Ectodermal cell (in vitro differentiated cells): ENCODE measurements around the gene LIX1L.

Experiments
- H3K27ac ChIP-seq: 2 replicates; pipeline ENCODE4 v1.7.0; 2013; ENCODE audit warnings: mild to moderate bottlenecking, low read depth, low read length; ENCODE audit not compliant: insufficient read depth, poor library complexity, severe bottlenecking
- H3K27me3 ChIP-seq: 2 replicates; pipeline ENCODE4 v1.7.0; 2013; ENCODE audit warnings: mild to moderate bottlenecking, low read length; ENCODE audit not compliant: insufficient read depth, control insufficient read depth, poor library complexity, severe bottlenecking
- H3K36me3 ChIP-seq: one replicate; pipeline ENCODE4 v1.7.0; 2013; ENCODE audit warnings: low read length; ENCODE audit not compliant: control insufficient read depth, insufficient read depth
- H3K4me1 ChIP-seq: one replicate; pipeline ENCODE4 v1.7.0; 2013; ENCODE audit warnings: low read length; ENCODE audit not compliant: control insufficient read depth, insufficient read depth
- H3K4me3 ChIP-seq: 2 replicates; pipeline ENCODE4 v1.7.0; 2013; ENCODE audit warnings: low read depth, low read length, control low read depth; ENCODE audit not compliant: insufficient read depth
- H3K9me3 ChIP-seq: 2 replicates; pipeline ENCODE4 v1.7.0; 2013; ENCODE audit warnings: mild to moderate bottlenecking, low read length, moderate library complexity; ENCODE audit not compliant: control insufficient read depth
- WGBS, 2 experiments: methylation state at CpG; one replicate each; pipeline ENCODE4 v1.1.7; 2013; ENCODE audit warnings: missing lambda C conversion rate in 2 of 2; 5-methylcytosine and 5-hydroxymethylcytosine counted together

The LIX1L gene

DNA sequence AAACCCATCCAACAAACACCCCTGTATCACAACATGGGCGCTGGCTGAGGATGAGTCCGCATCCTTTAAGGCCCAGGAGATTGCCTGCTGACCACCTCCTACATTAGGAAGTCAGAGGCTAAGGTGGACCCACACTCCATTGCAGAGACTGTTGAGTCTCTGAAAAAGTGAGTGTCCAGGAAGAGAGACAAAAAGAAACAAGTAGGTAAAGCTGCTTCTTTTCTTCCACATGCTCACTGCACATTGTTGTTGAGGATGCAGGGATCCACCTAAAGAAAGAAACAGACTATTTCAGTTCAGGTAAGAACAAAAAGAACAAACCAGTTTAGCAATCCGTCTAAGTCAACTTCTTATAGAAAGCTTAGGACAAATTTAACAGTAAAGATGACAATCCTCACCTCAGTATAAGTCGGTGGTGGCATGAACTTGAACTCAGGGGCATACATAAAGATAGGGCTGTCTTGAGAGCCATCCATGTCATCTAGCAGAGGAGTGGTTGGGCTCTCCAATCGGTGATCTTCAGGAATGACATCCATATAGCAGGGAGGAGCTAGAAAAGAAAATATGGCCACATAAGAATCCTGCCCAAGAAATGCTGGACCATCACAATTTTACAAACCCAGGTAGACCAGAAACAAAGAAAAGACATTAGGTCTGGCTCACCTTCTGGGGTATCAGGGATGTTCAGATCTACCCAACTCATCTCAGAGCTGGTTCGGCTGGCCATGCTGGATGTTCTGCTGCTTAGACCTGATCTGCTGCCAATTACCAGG, 36.0 kb upstream of the LIX1L start:
- WGBS, 2 experiments = 94 to 97% methylated on average over 6 of the region's 6 CpGs
- peaks cover 15% of the 10 kb centered on the region for H3K4me1 ChIP-seq
- no peak overlapping the region for H3K27ac ChIP-seq
- H3K36me3 ChIP-seq = peaks cover 24% of the 10 kb centered on the region
- no peaks in the 10 kb centered on the region for H3K9me3 ChIP-seq
- H3K27me3 ChIP-seq = no peaks in the 10 kb centered on the region
- peak overlapping the region; percentile 97 for H3K4me3 ChIP-seq

GRCh38 chr1:145992958-145993617, 35.3 kb upstream of the LIX1L start:
- Histone ChIP-seq H3K4me1 (peaks cover 15% of the 10 kb centered on the region), H3K4me3 (peak overlapping the region; percentile 97), H3K36me3 (peaks cover 24% of the 10 kb centered on the region), H3K27me3 (no peaks in the 10 kb centered on the region), H3K27ac (no peak overlapping the region), H3K9me3 (no peaks in the 10 kb centered on the region)
- WGBS, 2 experiments = 95 to 96% methylated on average over 5 of the region's 5 CpGs

- Histone ChIP-seq H3K4me3 (no peak overlapping the region), H3K36me3 (peaks cover 24% of the 10 kb centered on the region), H3K27ac (no peak overlapping the region), H3K27me3 (no peaks in the 10 kb centered on the region), H3K9me3 (no peaks in the 10 kb centered on the region), H3K4me1 (peaks cover 12% of the 10 kb centered on the region)
- WGBS, 2 experiments = 90 to 100% methylated on average over 1 of the region's 1 CpG
Measured at GRCh38 chr1:145992502-145992936, 34.7 kb upstream of the LIX1L start.

DNA sequence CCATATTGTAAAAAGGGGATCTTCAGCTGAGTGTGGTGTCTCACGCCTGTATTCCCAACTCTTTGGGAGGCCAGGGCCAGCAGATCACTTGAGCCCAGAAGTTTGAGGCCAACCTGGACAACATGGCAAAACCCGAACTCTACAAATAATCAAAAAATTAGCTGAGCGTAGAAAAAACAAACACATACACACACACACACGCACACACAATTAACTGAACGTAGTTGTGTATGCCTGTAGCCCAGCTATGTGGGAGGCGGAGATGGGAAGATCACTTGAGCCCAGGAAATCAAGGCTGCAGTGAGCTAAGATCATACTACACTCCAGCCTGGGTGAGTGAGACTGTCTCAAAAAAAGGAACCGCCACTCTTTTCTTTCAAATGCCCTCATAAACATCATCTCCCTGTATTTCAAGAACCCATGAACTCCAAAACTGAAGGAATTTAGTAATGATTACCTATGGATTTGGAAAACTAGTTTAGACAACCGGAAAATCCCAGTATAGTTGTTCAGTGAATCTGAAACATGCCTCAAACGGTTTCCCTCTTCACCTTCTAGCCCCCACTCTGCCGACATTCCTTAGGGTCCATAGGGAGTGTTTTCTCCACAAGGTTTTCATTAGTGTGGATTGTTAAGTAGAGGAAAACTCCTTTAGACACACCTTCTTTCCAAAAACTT, 34.1 kb upstream of the LIX1L start:
- peaks cover 24% of the 10 kb centered on the region for H3K36me3 ChIP-seq
- 91 to 93% methylated on average over 8 to 10 of the region's 10 CpGs for WGBS, 2 experiments
- H3K27ac ChIP-seq = no peak overlapping the region
- no peak overlapping the region for H3K4me3 ChIP-seq
- no peaks in the 10 kb centered on the region for H3K9me3 ChIP-seq
- H3K4me1 ChIP-seq = peaks cover 8% of the 10 kb centered on the region
- no peaks in the 10 kb centered on the region for H3K27me3 ChIP-seq

DNA sequence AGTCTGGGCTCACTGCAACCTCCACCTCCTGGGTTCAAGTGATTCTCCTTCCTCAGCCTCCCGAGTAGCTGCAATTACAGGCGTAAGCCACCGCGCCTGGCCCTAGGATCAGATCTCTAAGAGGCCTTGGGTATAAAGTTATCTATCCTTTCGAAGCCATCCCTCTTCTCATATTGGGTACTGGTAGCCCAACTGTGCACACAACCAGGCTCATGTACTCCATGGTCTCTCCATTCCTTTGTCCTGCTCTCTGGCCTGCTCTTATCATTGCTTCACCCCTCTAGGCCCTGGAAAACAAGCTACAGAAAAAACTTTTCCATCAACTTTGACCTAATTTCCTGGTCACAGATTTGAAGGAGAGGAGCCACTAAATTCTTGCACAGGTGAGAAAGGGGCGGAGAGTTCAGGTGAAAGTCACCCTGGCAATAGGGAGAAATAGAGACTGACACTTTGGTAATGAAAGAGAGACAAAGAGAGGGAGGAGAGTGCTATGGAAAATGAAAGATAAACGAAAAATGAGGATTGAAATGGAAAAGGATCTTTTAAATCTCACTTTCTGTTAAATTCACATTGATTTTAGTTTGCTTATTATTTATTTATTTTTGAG, 32.5 kb upstream of the LIX1L start:
- Histone ChIP-seq H3K27ac (peak overlapping the region; percentile 29), H3K4me3 (no peak overlapping the region), H3K27me3 (no peaks in the 10 kb centered on the region), H3K9me3 (no peaks in the 10 kb centered on the region), H3K36me3 (peaks cover 24% of the 10 kb centered on the region), H3K4me1 (peaks cover 16% of the 10 kb centered on the region)
- WGBS, 2 experiments = 92 to 93% methylated on average over 7 of the region's 7 CpGs

DNA sequence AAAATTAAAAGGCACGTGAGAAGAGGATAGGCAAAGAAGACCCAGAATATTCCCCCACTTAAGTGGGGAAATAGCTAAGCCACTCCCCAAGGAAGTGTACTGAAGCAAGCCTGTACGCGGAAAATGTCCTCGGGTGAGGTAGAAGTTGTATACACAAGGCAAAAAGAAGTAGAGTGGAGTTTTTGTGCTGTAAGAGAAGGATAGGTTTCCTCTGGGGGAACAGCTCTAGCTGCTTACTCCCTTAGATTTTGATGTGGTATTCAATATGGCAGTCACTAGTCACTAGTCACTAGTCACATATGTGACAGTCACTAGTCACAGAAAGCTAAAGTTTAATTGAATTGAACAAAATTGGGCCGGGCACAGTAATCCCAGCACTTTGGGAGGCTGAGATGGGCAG, 31.0 kb upstream of the LIX1L start:
- WGBS, 2 experiments = 92 to 95% methylated on average over 5 of the region's 5 CpGs
- Histone ChIP-seq H3K4me3 (no peak overlapping the region), H3K4me1 (peaks cover 18% of the 10 kb centered on the region), H3K27me3 (no peaks in the 10 kb centered on the region), H3K27ac (no peak overlapping the region), H3K9me3 (no peaks in the 10 kb centered on the region), H3K36me3 (peaks cover 9% of the 10 kb centered on the region)

GRCh38 chr1:145987926-145988325, 30.1 kb upstream of the LIX1L start:
- Histone ChIP-seq H3K4me3 (no peak overlapping the region), H3K27me3 (no peaks in the 10 kb centered on the region), H3K27ac (no peak overlapping the region), H3K36me3 (peaks cover under 1% of the 10 kb centered on the region), H3K4me1 (peaks cover 13% of the 10 kb centered on the region), H3K9me3 (no peaks in the 10 kb centered on the region)
- 93 to 96% methylated on average over 1 of the region's 1 CpG for WGBS, 2 experiments

DNA sequence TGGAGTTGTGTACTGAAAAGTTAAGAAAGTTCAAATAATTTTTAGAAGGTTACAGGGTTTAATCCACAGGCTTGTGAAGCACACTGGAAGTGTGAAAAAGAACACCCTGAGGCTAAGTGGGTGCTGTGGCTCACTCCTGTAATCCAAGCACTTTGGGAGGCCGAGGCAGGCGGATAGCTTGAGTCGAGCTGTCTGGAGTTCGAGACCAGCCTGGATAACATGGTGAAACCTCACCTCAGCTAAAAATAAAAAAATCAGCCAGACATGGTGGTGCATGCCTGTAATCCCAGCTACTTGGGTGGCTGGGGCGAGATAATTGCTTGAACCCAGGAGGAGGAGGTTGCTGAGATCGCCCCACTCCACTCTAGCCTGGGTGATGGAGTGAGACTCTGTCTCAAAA, 28.7 kb upstream of the LIX1L start:
- H3K27ac ChIP-seq = no peak overlapping the region
- H3K4me3 ChIP-seq = no peak overlapping the region
- no peaks in the 10 kb centered on the region for H3K36me3 ChIP-seq
- H3K4me1 ChIP-seq = peaks cover 13% of the 10 kb centered on the region
- H3K27me3 ChIP-seq = no peaks in the 10 kb centered on the region
- whole genome bisulfite sequencing, 2 experiments = 89 to 96% methylated on average over 6 of the region's 6 CpGs
- H3K9me3 ChIP-seq = no peaks in the 10 kb centered on the region

DNA sequence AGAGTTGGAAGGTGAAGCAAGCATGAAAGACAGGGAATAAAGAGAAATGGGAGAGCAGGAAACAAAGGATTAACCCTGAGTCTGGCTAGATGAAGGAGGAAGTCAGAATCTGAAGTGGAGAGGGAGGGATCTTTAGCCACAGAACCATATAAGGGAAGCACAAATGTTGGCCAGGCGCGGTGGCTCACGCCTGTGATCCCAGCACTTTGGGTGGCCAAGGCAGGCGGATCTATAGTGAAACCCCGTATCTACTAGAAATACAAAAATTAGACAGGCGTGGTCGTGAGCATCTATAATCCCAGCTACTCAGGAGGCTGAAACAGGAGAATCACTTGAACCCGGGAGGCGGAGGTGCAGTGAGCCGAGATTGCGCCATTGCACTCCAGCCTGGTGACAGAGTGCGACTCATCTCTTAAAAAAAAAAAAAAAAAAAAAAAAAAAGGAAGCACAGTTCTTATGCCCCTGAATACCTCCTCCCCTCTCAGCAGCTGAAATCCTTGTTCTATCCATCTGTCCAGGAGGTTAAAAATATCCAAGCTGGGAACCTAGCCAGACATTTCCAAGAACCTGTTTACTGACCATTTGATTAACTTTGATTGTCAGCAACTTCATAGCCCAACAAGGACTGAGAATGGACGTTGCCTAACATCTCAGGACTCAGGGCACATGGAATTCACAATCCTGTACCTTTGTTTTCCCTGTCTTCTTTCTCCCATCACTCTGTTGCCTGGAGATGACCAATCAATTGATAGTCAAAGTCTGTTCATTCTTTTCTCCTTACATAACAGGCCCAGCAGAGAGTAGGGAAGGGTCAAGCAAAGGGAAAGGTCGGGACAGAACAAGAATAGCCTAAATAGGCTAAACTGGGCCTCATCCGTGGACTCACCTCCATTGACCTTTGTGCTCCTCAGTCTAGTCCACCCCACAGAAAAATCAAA, 28.0 kb upstream of the LIX1L start:
- WGBS, 2 experiments = 84 to 86% methylated on average over 15 of the region's 15 CpGs
- no peak overlapping the region for H3K4me3 ChIP-seq
- no peak overlapping the region for H3K27ac ChIP-seq
- peaks cover 13% of the 10 kb centered on the region for H3K4me1 ChIP-seq
- no peaks in the 10 kb centered on the region for H3K36me3 ChIP-seq
- H3K9me3 ChIP-seq = no peaks in the 10 kb centered on the region
- H3K27me3 ChIP-seq = no peaks in the 10 kb centered on the region
